Activated CD4-positive, alpha-beta T cell treated with anti-CD3 and anti-CD28 coated beads for 1 hour (primary cell): ENCODE measurements around the gene CLIC5.

Experiments
- DNase-seq: peaks from one replicate; pipeline ENCODE4 v3.0.0-alpha.2; 2020

Gene CLIC5

GRCh38 chr6:45922728-45923351, 92.8 kb downstream of the CLIC5 start:
- peak; percentile 18 for DNase-seq

- DNase-seq = no peak
These were observed 93.9 kb downstream of the CLIC5 start for GRCh38 chr6:45921691-45922281.

- DNase-seq = no peak
These were observed 94.7 kb downstream of the CLIC5 start for GRCh38 chr6:45920819-45921511.

- no peak for DNase-seq
These were observed 98.2 kb downstream of the CLIC5 start for GRCh38 chr6:45917439-45917838.

- DNase-seq = no peak
These were observed 99.0 kb downstream of the CLIC5 start for GRCh38 chr6:45916692-45917091.

- no peak for DNase-seq
These were observed 99.7 kb downstream of the CLIC5 start for GRCh38 chr6:45915780-45916468.

- DNase-seq = no peak
These were observed 104.0 kb downstream of the CLIC5 start for GRCh38 chr6:45911691-45912090.

GRCh38 chr6:45903959-45904358, 111.7 kb downstream of the CLIC5 start:
- no peak for DNase-seq

GRCh38 chr6:45902984-45903383, 112.7 kb downstream of the CLIC5 start:
- DNase-seq = no peak

GRCh38 chr6:45901767-45902650, 113.7 kb downstream of the CLIC5 start:
- no peak for DNase-seq

GRCh38 chr6:45900808-45901752, 114.6 kb downstream of the CLIC5 start:
- DNase-seq = no peak

- DNase-seq = no peak
These were observed 116.0 kb downstream of the CLIC5 start for GRCh38 chr6:45899683-45899946.

- DNase-seq = no peak
These were observed 116.5 kb downstream of the CLIC5 start for GRCh38 chr6:45898941-45899682.

- DNase-seq = no peak
These were observed 118.7 kb downstream of the CLIC5 start for GRCh38 chr6:45896783-45897441.

- DNase-seq = no peak
These were observed 120.1 kb downstream of the CLIC5 start for GRCh38 chr6:45895569-45895968.

GRCh38 chr6:45892696-45893245, 122.9 kb downstream of the CLIC5 start:
- no peak for DNase-seq

GRCh38 chr6:45892196-45892595, 123.5 kb downstream of the CLIC5 start:
- no peak for DNase-seq

GRCh38 chr6:45886776-45887175, 128.9 kb downstream of the CLIC5 start:
- DNase-seq = no peak

- DNase-seq = no peak
These were observed 131.3 kb downstream of the CLIC5 start for GRCh38 chr6:45884336-45884735.

- no peak for DNase-seq
These were observed 133.0 kb downstream of the CLIC5 start for GRCh38 chr6:45882671-45883070.
